HG03571 (cell line): ENCODE measurements around the gene LRCH4.
"Not testable (repeated sequence)": the region's sequence is repeated elsewhere in the genome, so short reads cannot be mapped to it uniquely, and the experiment has no call there.

Experiments
- ATAC-seq: cut with Tn5 transposase; IDR thresholded peaks from one replicate; pipeline ENCODE4 v1.9.1; 2021; ENCODE audit not compliant: unreplicated experiment

The LRCH4 gene

DNA sequence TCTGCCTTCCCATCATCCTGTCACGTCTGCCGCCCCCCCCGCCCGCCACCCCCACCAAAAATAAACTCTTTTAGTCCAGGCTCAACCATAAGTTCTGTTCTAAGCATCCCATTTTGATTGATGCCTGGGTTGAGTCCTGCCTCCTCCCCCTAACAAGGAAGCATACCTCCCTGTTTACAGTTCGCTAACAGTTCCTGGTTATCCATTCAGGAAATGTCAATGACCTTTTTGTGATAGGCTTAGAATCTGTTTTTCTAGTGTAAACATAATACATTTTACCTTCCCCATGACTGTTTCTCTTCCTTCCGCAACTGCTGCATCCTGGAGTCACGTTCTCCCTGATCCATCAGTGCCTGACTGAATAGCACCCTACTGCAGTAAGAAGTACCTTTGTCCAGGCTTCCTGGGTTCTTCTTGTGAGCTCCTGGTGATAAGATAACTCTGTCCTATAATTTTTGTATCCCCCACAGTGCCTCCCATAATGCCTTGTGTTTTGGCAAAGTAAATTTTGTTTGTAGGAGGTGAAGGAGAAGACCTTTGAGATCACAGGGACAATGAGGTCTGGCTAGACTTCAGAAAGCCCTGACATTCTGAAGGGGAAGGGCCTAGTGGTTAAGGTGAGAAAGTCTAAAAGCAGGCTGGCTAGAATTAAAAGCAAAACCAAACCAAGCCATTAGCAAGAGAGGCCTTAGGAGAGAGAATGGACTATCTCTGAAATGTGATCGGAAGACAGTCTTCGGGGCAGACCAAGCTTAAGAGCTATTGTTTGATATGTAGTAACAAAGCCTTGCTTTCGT is 39.6 kb downstream of the LRCH4 start:
- ATAC-seq: no peak

DNA sequence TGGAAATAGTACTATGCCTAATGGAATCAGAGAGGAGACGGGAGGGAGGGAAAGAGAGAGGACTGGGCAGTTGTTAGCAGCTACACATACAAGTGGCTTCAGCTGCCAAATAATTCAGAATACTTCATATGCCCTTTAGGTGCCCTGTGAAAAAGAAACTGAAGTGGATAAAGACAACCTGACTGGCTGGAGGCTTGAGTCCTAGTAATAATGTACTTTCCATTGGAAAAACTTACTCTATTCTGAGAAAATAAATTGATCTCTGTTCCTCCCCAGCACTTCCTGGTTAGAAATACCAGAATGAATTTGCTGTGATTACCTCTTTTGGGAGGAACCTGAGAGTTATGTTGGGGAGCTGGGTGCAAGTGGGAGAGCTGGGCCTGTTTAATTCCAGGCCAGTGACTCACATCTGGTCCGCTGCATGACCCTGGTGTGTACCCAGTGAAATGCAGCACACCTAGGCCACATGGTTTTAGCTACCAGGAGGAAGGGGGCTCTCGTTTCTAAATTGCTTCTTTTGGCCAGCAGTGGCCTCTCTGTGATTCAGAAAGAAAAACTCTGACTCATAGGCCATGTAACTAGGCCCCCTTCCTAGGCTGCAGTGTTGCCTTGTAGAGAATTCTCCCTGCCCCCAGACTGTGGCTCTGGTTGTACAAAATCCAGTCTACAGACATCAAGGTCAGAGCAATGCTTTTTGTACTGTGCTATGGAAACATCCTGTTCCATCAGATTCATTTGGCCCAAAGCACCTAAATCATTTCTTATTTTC is 40.4 kb downstream of the LRCH4 start:
- peak; percentile 60 for ATAC-seq

DNA sequence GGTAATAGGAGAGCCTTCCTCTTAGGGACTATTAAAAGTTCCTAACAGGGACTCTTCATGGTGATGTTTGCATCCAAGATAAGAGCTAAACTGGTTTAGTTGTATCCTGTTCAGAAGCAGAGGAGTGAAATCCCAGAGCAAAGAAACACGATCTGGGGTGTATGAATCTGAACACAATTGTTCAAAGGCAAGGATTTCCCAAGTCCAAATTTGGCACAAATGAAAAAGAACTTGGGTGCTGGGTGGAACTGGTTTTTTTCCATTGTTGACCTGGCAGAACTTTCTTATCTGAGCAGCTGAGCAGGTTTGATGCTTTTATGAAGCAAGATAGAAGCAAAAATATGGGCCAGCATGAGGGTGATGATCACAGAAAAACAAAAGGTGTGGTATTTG is 41.0 kb downstream of the LRCH4 start:
- no peak for ATAC-seq

- ATAC-seq: no peak
Observed at GRCh38 chr7:100544386-100544785, 41.5 kb downstream of the LRCH4 start.

DNA sequence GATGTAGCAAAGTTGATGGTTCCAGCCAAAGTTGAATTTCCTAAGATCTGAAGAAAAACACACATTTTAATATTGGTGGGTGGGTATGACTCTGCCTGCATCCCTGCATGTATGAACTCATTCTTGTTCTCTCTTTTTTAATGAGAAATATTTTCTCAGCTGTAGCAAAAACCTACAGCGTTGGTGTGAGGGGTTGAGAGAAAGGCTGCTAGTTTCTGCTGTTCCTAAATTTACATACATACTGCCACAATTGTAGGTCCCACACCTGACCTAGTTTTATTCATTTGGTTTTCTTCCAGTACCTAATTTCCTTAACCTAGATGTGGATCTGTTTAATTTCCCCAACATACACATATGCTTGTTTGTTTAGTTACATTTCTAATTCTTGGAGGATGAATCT is 42.3 kb downstream of the LRCH4 start:
- no peak for ATAC-seq

DNA sequence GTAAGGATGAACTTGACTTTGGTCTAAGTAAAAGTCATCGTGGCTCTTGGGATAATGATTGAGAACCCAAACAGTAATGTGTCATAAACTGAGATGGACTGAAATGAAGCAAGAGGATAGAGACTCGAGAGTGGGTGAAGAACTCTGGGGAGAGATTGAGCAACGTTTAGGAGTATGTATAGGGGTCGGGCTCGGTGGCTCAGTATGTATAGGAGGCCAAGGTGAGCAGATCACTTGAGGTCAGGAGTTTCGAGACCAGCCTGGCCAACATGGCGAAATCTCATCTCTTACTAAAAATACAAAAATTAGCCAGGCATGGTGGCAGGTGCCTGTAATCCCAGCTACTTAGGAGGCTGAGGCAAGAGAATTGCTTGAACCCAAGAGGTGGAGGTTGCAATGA is 44.6 kb downstream of the LRCH4 start:
- not testable (repeated sequence) for ATAC-seq

DNA sequence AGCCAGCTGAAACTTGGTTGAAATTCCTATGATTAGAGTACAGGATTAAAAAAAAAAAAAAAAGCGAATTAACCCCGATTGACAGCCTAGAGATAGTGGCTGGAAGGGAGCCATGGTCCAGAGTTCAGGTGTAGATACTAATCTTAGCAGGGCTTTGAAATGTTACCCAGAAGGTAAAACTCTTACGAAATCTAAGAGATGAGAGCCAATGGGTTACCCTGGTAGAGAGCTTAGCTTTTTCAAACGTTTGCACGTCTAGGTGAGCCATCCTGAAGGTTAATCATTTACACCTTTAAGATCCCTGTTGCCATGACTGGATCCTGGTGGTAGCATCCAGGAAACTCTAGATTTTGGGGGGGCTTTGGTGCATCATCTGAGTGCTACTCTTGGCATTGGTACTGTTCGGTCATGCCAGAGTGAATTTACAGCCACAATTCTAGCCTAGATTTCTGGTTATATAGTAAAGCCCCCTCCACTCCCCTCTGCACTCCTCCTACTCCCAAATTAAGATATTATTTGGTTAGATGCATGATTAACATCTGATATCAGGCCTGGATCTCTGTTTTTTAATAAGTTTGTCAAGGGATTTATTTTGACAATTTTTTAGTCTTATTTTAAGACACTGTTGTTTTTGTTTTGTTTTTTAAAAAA is 45.7 kb downstream of the LRCH4 start:
- ATAC-seq: no peak

DNA sequence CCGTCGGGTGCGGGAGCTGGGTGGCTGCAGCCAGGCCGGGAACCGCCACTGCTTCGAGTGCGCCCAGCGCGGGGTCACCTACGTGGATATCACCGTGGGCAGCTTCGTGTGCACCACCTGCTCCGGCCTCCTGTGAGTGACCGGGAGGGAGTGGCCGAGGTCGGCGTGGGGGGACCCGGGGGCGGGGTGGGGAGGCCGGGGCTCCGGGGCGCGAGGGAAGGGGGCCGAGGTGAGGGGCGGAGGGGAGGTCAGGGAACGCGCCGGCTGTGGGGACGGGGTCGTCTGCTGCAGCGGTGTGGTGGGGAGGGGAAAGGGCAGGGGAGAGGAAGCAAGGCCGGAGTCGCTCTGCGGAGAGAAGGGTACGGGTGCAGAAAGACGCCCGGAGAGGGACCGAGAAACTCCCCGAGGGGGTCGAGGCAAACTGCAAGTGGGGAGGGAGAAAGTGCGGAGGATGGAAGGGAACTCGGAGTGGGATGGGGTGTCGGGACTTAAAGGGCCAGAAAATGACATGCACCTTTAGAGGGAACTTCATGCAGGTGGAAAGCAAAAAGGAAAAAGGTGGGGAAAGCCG is 46.4 kb downstream of the LRCH4 start:
- no peak for ATAC-seq

DNA sequence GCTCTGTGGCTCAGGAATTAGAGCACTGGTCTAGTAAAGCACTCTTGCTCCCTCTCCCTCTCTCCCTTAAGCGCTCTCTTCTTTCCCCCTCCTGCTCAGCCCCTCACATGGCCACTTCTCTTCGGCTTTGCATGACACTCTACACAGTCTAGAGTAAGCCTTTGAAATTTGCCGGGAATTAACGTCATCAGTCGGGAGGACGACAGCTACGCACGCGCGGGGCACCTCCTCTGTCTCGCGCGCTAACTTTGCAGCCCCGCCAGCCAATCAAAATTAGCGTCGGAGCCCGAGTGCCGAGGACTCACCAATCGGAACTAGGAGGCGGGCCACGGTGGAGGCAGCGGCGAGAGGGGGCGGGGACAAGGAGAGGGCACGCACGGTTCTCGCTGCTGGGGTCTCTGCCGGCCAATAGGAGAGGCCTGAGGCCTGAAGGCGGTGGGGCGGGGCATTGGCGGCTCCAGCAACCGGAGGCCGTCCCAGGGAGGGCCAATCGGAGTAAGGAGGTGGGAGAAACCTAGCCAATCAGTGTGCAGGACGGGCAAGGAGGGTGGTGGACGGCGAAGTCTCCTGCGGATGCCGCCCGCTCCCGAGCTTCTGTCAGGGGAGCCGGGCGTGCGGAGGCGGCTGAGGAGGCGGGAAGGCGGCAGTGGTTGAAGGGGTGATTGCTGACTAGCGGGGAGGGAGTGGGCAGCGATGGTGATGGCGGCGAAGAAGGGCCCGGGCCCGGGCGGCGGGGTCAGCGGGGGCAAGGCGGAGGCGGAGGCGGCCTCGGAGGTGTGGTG is 47.1 kb downstream of the LRCH4 start, which contains the start of gene AGFG2:
TSS of gene AGFG2 (plus strand) at position 550 of the 782 bp plus-strand sequence. CDS start at position 694, 144 bp downstream.
- ATAC-seq: peak; percentile 94

DNA sequence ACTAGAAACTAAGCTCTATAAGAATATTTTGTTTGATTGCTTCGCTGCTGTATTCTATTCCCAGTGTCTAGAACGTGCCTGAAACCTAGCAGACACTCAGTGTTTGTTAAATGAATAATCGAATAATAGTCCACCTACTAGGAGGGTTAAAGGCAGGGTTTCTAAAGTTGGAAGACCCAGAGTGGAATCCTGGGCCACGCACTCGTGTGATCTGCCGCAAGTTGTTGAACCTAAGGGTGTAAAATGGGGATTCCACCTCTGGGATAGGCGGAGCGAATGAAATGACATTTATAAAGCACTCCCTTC is 47.6 kb downstream of the LRCH4 start:
- peak; percentile 1 for ATAC-seq

GRCh38 chr7:100536695-100537094 is 49.2 kb downstream of the LRCH4 start:
- not testable (repeated sequence) for ATAC-seq

- ATAC-seq: not testable (repeated sequence)
Observed at GRCh38 chr7:100535982-100536381, 49.9 kb downstream of the LRCH4 start.

DNA sequence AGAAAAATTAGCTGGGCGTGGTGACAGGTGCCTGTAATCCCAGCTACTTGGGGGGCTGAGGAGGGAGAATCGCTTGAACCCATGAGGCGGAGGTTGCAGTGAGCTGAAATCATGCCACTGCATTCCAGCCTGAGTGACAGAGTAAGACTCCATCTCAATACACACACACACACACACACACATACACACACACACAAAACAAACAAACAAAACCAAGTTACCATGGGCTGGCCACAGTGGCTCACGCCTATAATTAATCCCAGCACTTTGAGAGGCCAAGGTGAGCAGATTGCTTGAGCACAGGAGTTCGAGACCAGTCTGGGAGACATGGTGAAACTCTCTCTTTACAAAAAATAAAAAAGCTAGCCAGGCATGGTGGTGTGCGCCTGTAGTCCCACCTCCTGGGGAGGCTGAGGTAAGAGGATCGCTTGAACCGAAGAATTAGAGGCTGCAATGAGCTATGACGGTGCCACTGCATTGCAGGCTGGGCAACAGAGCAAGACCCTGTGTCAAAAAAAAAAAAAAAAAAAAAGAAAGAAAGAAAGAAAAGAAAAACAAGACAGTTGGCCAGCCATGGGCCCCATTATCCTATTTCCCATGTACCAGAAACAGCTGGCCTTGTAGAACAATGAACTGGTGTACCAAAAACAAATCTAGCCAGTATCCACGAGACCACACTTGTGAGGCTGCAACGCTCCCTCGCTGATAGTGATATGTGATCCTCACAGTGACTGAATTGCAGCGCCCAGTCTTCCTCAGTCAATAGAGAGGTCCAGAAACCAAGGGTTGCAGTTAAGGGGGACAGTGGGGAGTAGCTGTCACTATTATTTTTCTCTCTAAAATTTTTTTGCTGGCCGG is 53.5 kb downstream of the LRCH4 start:
- no peak for ATAC-seq

- not testable (repeated sequence) for ATAC-seq
Observed at GRCh38 chr7:100528108-100528866, 57.6 kb downstream of the LRCH4 start.
